Activated naive CD4-positive, alpha-beta T cell treated with anti-CD3 and anti-CD28 coated beads, Interleukin-2, amount 50 U/mL, for 16 hours (primary cell): ENCODE measurements around the gene NUDT8.
"Not testable (repeated sequence)": the region's sequence is repeated elsewhere in the genome, so short reads cannot be mapped to it uniquely, and the experiment has no call there.

Source experiments
- DNase-seq: peaks from one replicate; pipeline ENCODE4 v3.0.0-alpha.2; 2020

Gene NUDT8

GRCh38 chr11:67641338-67642172, 11.8 kb upstream of the NUDT8 start:
- no peak for DNase-seq

GRCh38 chr11:67640758-67641337, 11.1 kb upstream of the NUDT8 start:
- DNase-seq: no peak

GRCh38 chr11:67640021-67640757, 10.5 kb upstream of the NUDT8 start:
- DNase-seq: peak; percentile 65

- DNase-seq: no peak
These were observed 9.7 kb upstream of the NUDT8 start, which contains the start of gene TBX10 for GRCh38 chr11:67639438-67639859. TBX10 (minus strand) TSS chr11:67639763; CDS start chr11:67639472, 291 bp downstream.

- no peak for DNase-seq
These were observed 9.0 kb upstream of the NUDT8 start for GRCh38 chr11:67638535-67639437.

- DNase-seq: not testable (repeated sequence)
These were observed 7.7 kb upstream of the NUDT8 start for GRCh38 chr11:67637441-67637840.

- DNase-seq: no peak
These were observed 7.2 kb upstream of the NUDT8 start for GRCh38 chr11:67636962-67637361.

GRCh38 chr11:67635231-67635521, 5.4 kb upstream of the NUDT8 start:
- no peak for DNase-seq

GRCh38 chr11:67634366-67635230, 4.9 kb upstream of the NUDT8 start:
- DNase-seq: no peak

- no peak for DNase-seq
These were observed 4.1 kb upstream of the NUDT8 start for GRCh38 chr11:67633758-67634365.

GRCh38 chr11:67632982-67633755, 3.4 kb upstream of the NUDT8 start:
- DNase-seq: no peak

GRCh38 chr11:67632175-67632981, 2.6 kb upstream of the NUDT8 start:
- no peak for DNase-seq

- no peak for DNase-seq
These were observed 2.1 kb upstream of the NUDT8 start for GRCh38 chr11:67631853-67632174.

GRCh38 chr11:67631411-67631810, 1.7 kb upstream of the NUDT8 start:
- DNase-seq: no peak

- DNase-seq: no peak
These were observed 1.2 kb upstream of the NUDT8 start for GRCh38 chr11:67630943-67631331.

- DNase-seq: no peak
These were observed 648 bp upstream of the NUDT8 start for GRCh38 chr11:67630228-67630942.

GRCh38 chr11:67628710-67629385, 889 bp downstream of the NUDT8 start:
- DNase-seq: no peak

GRCh38 chr11:67627812-67628624, 1.7 kb downstream of the NUDT8 start:
- no peak for DNase-seq
